CD8-positive, alpha-beta memory T cell (primary cell): Measurements from ENCODE around the gene KRTAP10-1. TPM values are rescaled to one million over a fixed set of nuclear protein-coding genes. Genes with fewer than 3 reads are reported as not detected.

Source experiments
- CTCF ChIA-PET: fragments of 350-600 bp; sonication (Branson Sonifier 250); formaldehyde crosslinking; loops from one replicate; lab custom pipeline; 2021; ENCODE audit warnings: antibody characterized with exemption; lab: Charles Lee
- POLR2A ChIA-PET: fragments of 350-600 bp; sonication (Branson Sonifier 250); formaldehyde crosslinking; loops from one replicate; lab custom pipeline; 2021; ENCODE audit warnings: antibody characterized with exemption; lab: Charles Lee
- DNase-seq, 5 donors: peaks; one replicate each; pipeline versions ENCODE4 v3.0.0 to v3.0.0-alpha.2; 2020 to 2022; ENCODE audit warnings: mixed read lengths in 1 of 5
- H3K27ac ChIP-seq: one replicate; pipeline ENCODE4 v1.7.0; 2013; ENCODE audit warnings: low read depth, mild to moderate bottlenecking, low read length, moderate library complexity
- H3K27me3 ChIP-seq: 2 replicates; pipeline ENCODE4 v1.7.0; 2013; ENCODE audit warnings: low read length, mild to moderate bottlenecking; ENCODE audit not compliant: insufficient read depth, poor library complexity, severe bottlenecking
- H3K36me3 ChIP-seq: 2 replicates; pipeline ENCODE4 v1.7.0; 2013; ENCODE audit warnings: mild to moderate bottlenecking, low read length, moderate library complexity; ENCODE audit not compliant: insufficient read depth
- H3K4me1 ChIP-seq: 2 replicates; pipeline ENCODE4 v1.7.0; 2013; ENCODE audit warnings: mild to moderate bottlenecking, low read length, moderate library complexity; ENCODE audit not compliant: insufficient read depth
- H3K4me3 ChIP-seq: 2 replicates; pipeline ENCODE4 v1.7.0; 2013; ENCODE audit warnings: mild to moderate bottlenecking, low read length
- H3K9me3 ChIP-seq: 2 replicates; pipeline ENCODE4 v1.7.0; 2013; ENCODE audit warnings: mild to moderate bottlenecking, low read length
- H3K27ac Mint-ChIP-seq, 8 donors: one replicate each; pipeline ENCODE4 v1.8.0; 2020 to 2021; ENCODE audit warnings: mixed read lengths in 8 of 8, mild to moderate bottlenecking in 6 of 8, inconsistent platforms in 3 of 8, moderate library complexity in 3 of 8
- H3K27me3 Mint-ChIP-seq, 2 donors: one replicate each; pipeline ENCODE4 v1.8.0; 2020 to 2021; ENCODE audit warnings: mixed read lengths in 2 of 2, mild to moderate bottlenecking in 1 of 2, moderate library complexity in 1 of 2
- H3K36me3 Mint-ChIP-seq, 3 donors: one replicate each; pipeline ENCODE4 v1.8.0; 2020 to 2021; ENCODE audit warnings: mixed read lengths in 3 of 3, inconsistent platforms in 1 of 3, mild to moderate bottlenecking in 1 of 3
- H3K4me1 Mint-ChIP-seq, 3 donors: one replicate each; pipeline ENCODE4 v1.8.0; 2020 to 2021; ENCODE audit warnings: mixed read lengths in 3 of 3, inconsistent platforms in 1 of 3, mild to moderate bottlenecking in 1 of 3
- H3K4me3 Mint-ChIP-seq, 7 donors: one replicate each; pipeline ENCODE4 v1.8.0; 2020 to 2021; ENCODE audit warnings: mixed read lengths in 7 of 7, mild to moderate bottlenecking in 6 of 7, moderate library complexity in 4 of 7, inconsistent platforms in 2 of 7
- H3K9me3 Mint-ChIP-seq, 5 donors: one replicate each; pipeline ENCODE4 v1.8.0; 2020 to 2022; ENCODE audit warnings: mixed read lengths in 5 of 5, mild to moderate bottlenecking in 3 of 5, moderate library complexity in 2 of 5, inconsistent platforms in 1 of 5
- polyA plus RNA-seq: library from polyadenylated mRNA; unstranded; fragments of 300-500 nt; fragmentation: Illumina TruSeq; gene quantifications from one replicate; pipeline ENCODE4 v1.2.3, GENCODE V29; 2021
- total RNA-seq, 2 experiments: library from RNA; stranded (reverse); gene quantifications; one replicate each; pipeline ENCODE4 v1.2.3, GENCODE V29; 2021

The KRTAP10-1 gene
- total and polyA plus RNA-seq, 3 experiments from 2014 or later: not detected

GRCh38 chr21:44512496-44513388 is 27.3 kb downstream of the KRTAP10-1 start:
- Mint-ChIP-seq H3K27me3 (no peaks in the 10 kb centered on the region), H3K27ac (no peak overlapping the region), H3K4me3 (no peak overlapping the region), H3K36me3 (no peaks in the 10 kb centered on the region), H3K9me3 (no peaks in the 10 kb centered on the region), H3K4me1 (peaks cover 0 to 6% (median 0%) of the 10 kb centered on the region in 3 donors)
- Histone ChIP-seq H3K4me1 (peaks cover 11% of the 10 kb centered on the region), H3K36me3 (no peaks in the 10 kb centered on the region), H3K27me3 (no peaks in the 10 kb centered on the region), H3K27ac (no peak overlapping the region), H3K4me3 (no peak overlapping the region), H3K9me3 (no peaks in the 10 kb centered on the region)
- CTCF ChIA-PET: interaction anchor here (1.4 to 6.1 kb wide), 2 partner anchors 228 to 281 kb away, joined by 3 to 134 read pairs; no protein-coding TSS in a partner anchor
- DNase-seq: peak in 1 of 5 donors; percentile 38
- POLR2A ChIA-PET: no interaction called here

- H3K4me3 ChIP-seq: no peak overlapping the region
- ChIA-PET POLR2A (interaction anchor here (0.6 kb wide), 1 partner anchor 380 kb away, joined by 3 read pairs; no protein-coding TSS in a partner anchor), CTCF (interaction anchor here (2.4 to 6.1 kb wide), 4 partner anchors 229 to 288 kb away, joined by 8 to 134 read pairs (median 40); no protein-coding TSS in a partner anchor)
- Mint-ChIP-seq H3K36me3 (no peaks in the 10 kb centered on the region), H3K27ac (no peak overlapping the region), H3K4me1 (peaks cover 0 to 6% (median 0%) of the 10 kb centered on the region in 3 donors), H3K9me3 (no peaks in the 10 kb centered on the region), H3K4me3 (no peak overlapping the region), H3K27me3 (peaks cover 0 to 2% of the 10 kb centered on the region in 2 donors)
- H3K36me3 ChIP-seq: no peaks in the 10 kb centered on the region
- no peaks in the 10 kb centered on the region for H3K9me3 ChIP-seq
- H3K4me1 ChIP-seq: peaks cover 11% of the 10 kb centered on the region
- DNase-seq: no peak
- no peak overlapping the region for H3K27ac ChIP-seq
- H3K27me3 ChIP-seq: no peaks in the 10 kb centered on the region
These were observed 28.1 kb downstream of the KRTAP10-1 start for GRCh38 chr21:44511938-44512275.

DNA sequence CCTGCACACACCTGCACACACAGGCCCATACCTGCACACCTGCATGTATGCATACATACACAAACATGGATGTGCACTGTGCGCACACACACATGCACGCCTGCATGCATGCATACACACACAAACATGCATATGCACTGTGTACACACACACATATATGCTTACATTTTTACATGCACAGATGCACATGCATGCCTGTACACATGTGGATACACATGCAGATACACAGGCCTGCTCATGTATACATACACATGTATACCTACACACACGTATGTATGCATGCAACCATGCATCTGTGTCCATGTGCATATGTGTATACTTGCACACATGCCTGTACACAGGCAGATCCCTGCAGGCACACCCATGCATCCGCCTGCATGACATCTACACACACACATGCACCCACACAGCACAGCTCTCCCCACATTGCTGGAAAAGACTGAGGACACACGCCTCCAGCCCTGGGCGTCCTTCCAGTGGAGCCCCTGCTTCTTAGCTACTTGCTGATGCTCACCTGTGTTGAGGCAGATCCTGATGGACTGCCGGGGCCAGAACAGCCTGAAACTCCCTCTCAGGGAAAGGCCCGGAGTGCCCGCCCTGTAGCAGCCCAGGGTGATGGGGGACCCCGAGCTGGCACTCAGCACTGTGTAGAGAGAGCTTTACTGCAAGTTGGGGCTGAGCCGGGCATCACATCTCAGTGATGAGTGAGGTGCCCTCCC is 28.6 kb downstream of the KRTAP10-1 start:
- ChIA-PET CTCF (interaction anchor here (0.6 to 6.1 kb wide), 48 partner anchors 7 to 361 kb away, joined by 3 to 134 read pairs (median 5); partner anchors contain the start of genes KRTAP10-1, KRTAP10-12, KRTAP10-5 and KRTAP12-3), POLR2A (interaction anchor here (0.6 to 1.0 kb wide), 2 partner anchors 231 to 381 kb away, joined by 3 read pairs; no protein-coding TSS in a partner anchor)
- DNase-seq: peak in 1 of 5 donors; percentile 42

DNA sequence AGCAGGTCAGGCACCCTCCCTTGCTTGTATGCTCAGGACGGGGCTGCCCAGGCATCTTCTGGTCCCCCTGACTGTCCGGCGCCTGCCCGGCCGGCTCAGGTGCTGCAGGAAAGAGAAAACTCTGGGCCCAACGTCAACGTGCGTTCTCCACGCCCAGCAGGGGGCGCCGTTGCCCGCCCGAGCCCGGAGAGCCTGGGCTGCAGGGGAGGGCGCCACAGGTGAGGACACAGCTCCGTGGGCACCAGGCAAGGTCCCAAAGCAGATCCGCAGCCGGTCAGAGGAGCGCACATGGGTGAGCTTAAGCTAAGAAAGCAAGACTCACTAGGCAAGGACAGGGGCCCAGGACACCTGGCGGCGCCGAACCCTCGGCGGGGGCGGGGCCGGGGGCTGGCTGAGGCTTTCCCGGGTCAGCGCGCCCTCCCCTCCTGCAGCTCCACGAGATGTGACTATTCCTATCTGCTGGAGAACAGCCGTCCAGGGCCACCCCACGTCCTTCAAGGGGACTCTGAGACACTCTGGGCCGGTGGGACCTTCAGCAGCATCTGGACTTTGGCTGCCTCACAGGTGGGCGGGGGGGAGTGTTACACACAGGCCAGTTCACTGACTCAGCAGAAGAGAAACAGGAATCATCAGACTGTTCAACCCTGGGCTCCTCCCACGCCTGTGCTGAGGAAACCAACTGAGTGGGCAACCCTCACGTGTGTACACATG is 29.3 kb downstream of the KRTAP10-1 start:
- CTCF ChIA-PET: interaction anchor here (0.6 to 6.1 kb wide), 50 partner anchors 8 to 401 kb away, joined by 3 to 134 read pairs (median 5); partner anchors contain the start of genes KRTAP10-1, KRTAP10-12, KRTAP10-5 and KRTAP12-3
- Mint-ChIP-seq H3K27me3 (peaks cover 0 to 2% of the 10 kb centered on the region in 2 donors), H3K4me3 (peak overlapping the region; percentile 40 to 64 (median 52))

More for the DNA sequence above, 28.6 kb downstream of the KRTAP10-1 start:
- Mint-ChIP-seq H3K27me3 (peaks cover 0 to 2% of the 10 kb centered on the region in 2 donors), H3K4me3 (peak overlapping the region in 5 of 7 donors; percentile 44 to 68 (median 58)), H3K4me1 (peaks cover 0 to 6% (median 0%) of the 10 kb centered on the region in 3 donors), H3K36me3 (no peaks in the 10 kb centered on the region), H3K27ac (peak overlapping the region in 1 of 8 donors; percentile 83), H3K9me3 (no peaks in the 10 kb centered on the region)
- Histone ChIP-seq H3K27ac (no peak overlapping the region), H3K27me3 (no peaks in the 10 kb centered on the region), H3K36me3 (no peaks in the 10 kb centered on the region), H3K9me3 (no peaks in the 10 kb centered on the region), H3K4me3 (peak overlapping the region; percentile 54), H3K4me1 (peaks cover 11% of the 10 kb centered on the region)

GRCh38 chr21:44510109-44510507 is 29.9 kb downstream of the KRTAP10-1 start:
- H3K27me3 Mint-ChIP-seq: peaks cover 0 to 2% of the 10 kb centered on the region in 2 donors
- Histone ChIP-seq H3K9me3 (no peaks in the 10 kb centered on the region), H3K4me3 (no peak overlapping the region), H3K27ac (no peak overlapping the region), H3K36me3 (no peaks in the 10 kb centered on the region), H3K27me3 (no peaks in the 10 kb centered on the region), H3K4me1 (peaks cover 11% of the 10 kb centered on the region)
- CTCF ChIA-PET: interaction anchor here (0.6 to 6.1 kb wide), 44 partner anchors 9 to 402 kb away, joined by 3 to 134 read pairs (median 5); partner anchors contain the start of genes KRTAP10-1, KRTAP10-12, KRTAP10-5 and KRTAP12-3
- POLR2A ChIA-PET: interaction anchor here (1.0 kb wide), 1 partner anchor 232 kb away, joined by 3 read pairs; no protein-coding TSS in a partner anchor
- DNase-seq: no peak
- H3K4me1 Mint-ChIP-seq: peaks cover 0 to 6% (median 0%) of the 10 kb centered on the region in 3 donors
- H3K27ac Mint-ChIP-seq: no peak overlapping the region
- peak overlapping the region in 1 of 7 donors; percentile 63 for H3K4me3 Mint-ChIP-seq
- H3K36me3 Mint-ChIP-seq: no peaks in the 10 kb centered on the region
- H3K9me3 Mint-ChIP-seq: no peaks in the 10 kb centered on the region

More for the DNA sequence above, 29.3 kb downstream of the KRTAP10-1 start:
- Histone ChIP-seq H3K4me1 (peaks cover 11% of the 10 kb centered on the region), H3K4me3 (peak overlapping the region; percentile 54), H3K36me3 (no peaks in the 10 kb centered on the region), H3K27ac (no peak overlapping the region), H3K27me3 (no peaks in the 10 kb centered on the region), H3K9me3 (no peaks in the 10 kb centered on the region)
- Mint-ChIP-seq H3K27ac (no peak overlapping the region), H3K4me1 (peaks cover 0 to 6% (median 0%) of the 10 kb centered on the region in 3 donors), H3K9me3 (no peaks in the 10 kb centered on the region), H3K36me3 (no peaks in the 10 kb centered on the region)
- POLR2A ChIA-PET: interaction anchor here (1.0 kb wide), 1 partner anchor 232 kb away, joined by 3 read pairs; no protein-coding TSS in a partner anchor
- DNase-seq: peak; percentile 74 to 86 (median 80)

DNA sequence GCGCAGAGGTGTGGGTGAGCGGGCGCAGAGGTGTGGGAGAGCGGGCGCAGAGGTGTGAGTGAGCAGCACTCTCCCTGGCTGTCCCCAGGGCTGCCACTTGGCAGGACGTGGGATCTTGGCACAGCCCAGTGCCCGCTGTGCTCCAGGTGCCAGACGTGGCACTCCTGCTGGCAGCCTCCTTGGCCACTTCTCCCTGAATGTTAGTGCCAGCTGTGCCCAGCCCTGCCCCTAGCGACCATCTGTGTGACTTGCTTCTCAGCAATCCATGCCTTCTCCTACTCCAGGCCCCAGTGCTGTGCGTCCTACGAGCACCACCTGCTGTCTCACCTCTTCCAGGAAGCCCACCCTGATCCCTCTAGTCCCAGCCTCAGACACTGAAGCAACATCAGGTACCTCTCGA is 30.5 kb downstream of the KRTAP10-1 start:
- no peak overlapping the region for H3K4me3 ChIP-seq
- POLR2A ChIA-PET: no interaction called here
- H3K9me3 ChIP-seq: no peaks in the 10 kb centered on the region
- H3K27me3 Mint-ChIP-seq: peaks cover 0 to 2% of the 10 kb centered on the region in 2 donors
- H3K27me3 ChIP-seq: no peaks in the 10 kb centered on the region
- no peaks in the 10 kb centered on the region for H3K9me3 Mint-ChIP-seq
- peaks cover 0 to 6% (median 0%) of the 10 kb centered on the region in 3 donors for H3K4me1 Mint-ChIP-seq
- no peak overlapping the region for H3K27ac ChIP-seq
- H3K36me3 ChIP-seq: no peaks in the 10 kb centered on the region
- no peak overlapping the region for H3K27ac Mint-ChIP-seq
- H3K4me3 Mint-ChIP-seq: no peak overlapping the region
- peaks cover 11% of the 10 kb centered on the region for H3K4me1 ChIP-seq
- CTCF ChIA-PET: interaction anchor here (0.6 to 6.1 kb wide), 22 partner anchors 8 to 402 kb away, joined by 3 to 134 read pairs (median 6); partner anchors contain the start of gene KRTAP12-3
- DNase-seq: no peak
- no peaks in the 10 kb centered on the region for H3K36me3 Mint-ChIP-seq
